SIG-M5 treated with dmso at 0.1 percent for 504 hours (cell line): ENCODE results near the gene MACROD2.
"Not testable (repeated sequence)": the region's sequence is repeated elsewhere in the genome, so short reads cannot be mapped to it uniquely, and the experiment has no call there.

Source experiments
- DNase-seq: peaks from one replicate; lab custom pipeline; 2025; ENCODE audit not compliant: unreplicated experiment; lab: John Stamatoyannopoulos, UW

MACROD2 gene

GRCh38 chr20:16005021-16005914 is 2010.0 kb downstream of the MACROD2 start:
- DNase-seq, result no peak

GRCh38 chr20:16005915-16006493 is 2010.7 kb downstream of the MACROD2 start:
- DNase-seq, result no peak

- no peak for DNase-seq
Observed at GRCh38 chr20:16007164-16007563, 2011.8 kb downstream of the MACROD2 start.

- DNase-seq, result no peak
Observed at GRCh38 chr20:16007962-16008361, 2012.6 kb downstream of the MACROD2 start.

- no peak for DNase-seq
Observed at GRCh38 chr20:16011056-16011455, 2015.7 kb downstream of the MACROD2 start.

- no peak for DNase-seq
Observed at GRCh38 chr20:16011519-16011918, 2016.2 kb downstream of the MACROD2 start.

GRCh38 chr20:16012934-16013333 is 2017.6 kb downstream of the MACROD2 start:
- DNase-seq, result not testable (repeated sequence)

GRCh38 chr20:16013631-16014030 is 2018.3 kb downstream of the MACROD2 start:
- DNase-seq, result no peak

GRCh38 chr20:16014436-16014835 is 2019.1 kb downstream of the MACROD2 start:
- no peak for DNase-seq

- DNase-seq, result no peak
Observed at GRCh38 chr20:16017656-16018055, 2022.3 kb downstream of the MACROD2 start.

GRCh38 chr20:16018881-16019280 is 2023.6 kb downstream of the MACROD2 start:
- DNase-seq, result no peak

GRCh38 chr20:16020971-16021370 is 2025.7 kb downstream of the MACROD2 start:
- no peak for DNase-seq

- no peak for DNase-seq
Observed at GRCh38 chr20:16025084-16025483, 2029.8 kb downstream of the MACROD2 start.

- no peak for DNase-seq
Observed at GRCh38 chr20:16027686-16028085, 2032.4 kb downstream of the MACROD2 start.

GRCh38 chr20:16028923-16029322 is 2033.6 kb downstream of the MACROD2 start:
- DNase-seq, result no peak

- no peak for DNase-seq
Observed at GRCh38 chr20:16030253-16030652, 2034.9 kb downstream of the MACROD2 start.

- no peak for DNase-seq
Observed at GRCh38 chr20:16035576-16035975, 2040.3 kb downstream of the MACROD2 start.

GRCh38 chr20:16036331-16036730 is 2041.0 kb downstream of the MACROD2 start:
- no peak for DNase-seq

- no peak for DNase-seq
Observed at GRCh38 chr20:16040742-16041141, 2045.4 kb downstream of the MACROD2 start.

GRCh38 chr20:16042731-16043130 is 2047.4 kb downstream of the MACROD2 start:
- no peak for DNase-seq

GRCh38 chr20:16043931-16044330 is 2048.6 kb downstream of the MACROD2 start:
- DNase-seq, result no peak

GRCh38 chr20:16048876-16049275 is 2053.6 kb downstream of the MACROD2 start:
- DNase-seq, result no peak
